ENCODE results near the gene EGFL7. TPM values are rescaled to one million over a fixed set of nuclear protein-coding genes. Genes with fewer than 3 reads are reported as not detected.

EGFL7 gene
- total RNA-seq, 3 donors from 2014 or later, result 2.3 to 4.3 (median 3.2) TPM

GRCh38 chr9:136686794-136687711, 24.3 kb downstream of the EGFL7 start, which contains the start of gene AGPAT2:
Gene AGPAT2 (minus strand): TSS chr9:136687457. CDS start chr9:136687357, 100 bp downstream.
- Mint-ChIP-seq H3K36me3 (ENCODE audit: insufficient read depth) (no peaks in the 10 kb centered on the region), H3K4me3 (peak within 1 kb of the TSS; percentile 77), H3K27me3 (ENCODE audit: low read depth) (no peaks in the 10 kb centered on the region), H3K4me1 (ENCODE audit: low read depth) (peaks cover 7% of the 10 kb centered on the region), H3K9me3 (no peaks in the 10 kb centered on the region)
- peak; percentile 88 to 91 for ATAC-seq
- peak; percentile 59 for DNase-seq

- no peak for ATAC-seq
- Mint-ChIP-seq H3K9me3 (no peaks in the 10 kb centered on the region), H3K36me3 (ENCODE audit: insufficient read depth) (no peaks in the 10 kb centered on the region), H3K4me3 (peak overlapping the region; percentile 51), H3K4me1 (ENCODE audit: low read depth) (peaks cover 7% of the 10 kb centered on the region), H3K27me3 (ENCODE audit: low read depth) (no peaks in the 10 kb centered on the region)
- DNase-seq, result no peak
These were observed 25.1 kb downstream of the EGFL7 start for GRCh38 chr9:136687721-136688223.

GRCh38 chr9:136688274-136689107, 25.8 kb downstream of the EGFL7 start:
- Mint-ChIP-seq H3K9me3 (no peaks in the 10 kb centered on the region), H3K4me1 (ENCODE audit: low read depth) (peaks cover 7% of the 10 kb centered on the region), H3K27me3 (ENCODE audit: low read depth) (peaks cover 3% of the 10 kb centered on the region), H3K4me3 (peak overlapping the region; percentile 51), H3K36me3 (ENCODE audit: insufficient read depth) (no peaks in the 10 kb centered on the region)
- DNase-seq (no peak), ATAC-seq (no peak)

- Mint-ChIP-seq H3K9me3 (no peaks in the 10 kb centered on the region), H3K27me3 (ENCODE audit: low read depth) (peaks cover 3% of the 10 kb centered on the region), H3K36me3 (ENCODE audit: insufficient read depth) (no peaks in the 10 kb centered on the region), H3K4me3 (no peak overlapping the region), H3K4me1 (ENCODE audit: low read depth) (peaks cover 7% of the 10 kb centered on the region)
- DNase-seq (no peak), ATAC-seq (no peak)
These were observed 26.4 kb downstream of the EGFL7 start for GRCh38 chr9:136689108-136689460.

GRCh38 chr9:136690104-136690805, 27.5 kb downstream of the EGFL7 start:
- no peak for ATAC-seq
- H3K4me1 Mint-ChIP-seq (ENCODE audit: low read depth), result peaks cover 7% of the 10 kb centered on the region
- no peaks in the 10 kb centered on the region for H3K9me3 Mint-ChIP-seq
- H3K27me3 Mint-ChIP-seq (ENCODE audit: low read depth), result peaks cover 8% of the 10 kb centered on the region
- no peaks in the 10 kb centered on the region for H3K36me3 Mint-ChIP-seq (ENCODE audit: insufficient read depth)
- no peak overlapping the region for H3K4me3 Mint-ChIP-seq
- no peak for DNase-seq

GRCh38 chr9:136690806-136691261, 28.1 kb downstream of the EGFL7 start:
- H3K9me3 Mint-ChIP-seq, result no peaks in the 10 kb centered on the region
- H3K36me3 Mint-ChIP-seq (ENCODE audit: insufficient read depth), result no peaks in the 10 kb centered on the region
- H3K4me1 Mint-ChIP-seq (ENCODE audit: low read depth), result peaks cover 6% of the 10 kb centered on the region
- ATAC-seq, result no peak
- H3K4me3 Mint-ChIP-seq, result no peak overlapping the region
- no peak for DNase-seq
- peaks cover 10% of the 10 kb centered on the region for H3K27me3 Mint-ChIP-seq (ENCODE audit: low read depth)

GRCh38 chr9:136691316-136692184, 28.8 kb downstream of the EGFL7 start:
- Mint-ChIP-seq H3K27me3 (ENCODE audit: low read depth) (peaks cover 10% of the 10 kb centered on the region), H3K36me3 (ENCODE audit: insufficient read depth) (no peaks in the 10 kb centered on the region), H3K4me1 (ENCODE audit: low read depth) (no peaks in the 10 kb centered on the region), H3K9me3 (no peaks in the 10 kb centered on the region), H3K4me3 (no peak overlapping the region)
- no peak for DNase-seq
- ATAC-seq, result no peak

GRCh38 chr9:136692185-136693134, 29.7 kb downstream of the EGFL7 start:
- H3K27me3 Mint-ChIP-seq (ENCODE audit: low read depth), result peaks cover 12% of the 10 kb centered on the region
- H3K4me1 Mint-ChIP-seq (ENCODE audit: low read depth), result no peaks in the 10 kb centered on the region
- H3K4me3 Mint-ChIP-seq, result no peak overlapping the region
- ATAC-seq (no peak), DNase-seq (no peak)
- H3K9me3 Mint-ChIP-seq, result no peaks in the 10 kb centered on the region
- no peaks in the 10 kb centered on the region for H3K36me3 Mint-ChIP-seq (ENCODE audit: insufficient read depth)

GRCh38 chr9:136693135-136693489, 30.4 kb downstream of the EGFL7 start:
- ATAC-seq, result no peak
- peaks cover 17% of the 10 kb centered on the region for H3K27me3 Mint-ChIP-seq (ENCODE audit: low read depth)
- H3K9me3 Mint-ChIP-seq, result no peaks in the 10 kb centered on the region
- H3K36me3 Mint-ChIP-seq (ENCODE audit: insufficient read depth), result no peaks in the 10 kb centered on the region
- DNase-seq, result no peak
- H3K4me3 Mint-ChIP-seq, result no peak overlapping the region
- H3K4me1 Mint-ChIP-seq (ENCODE audit: low read depth), result no peaks in the 10 kb centered on the region

- H3K4me3 Mint-ChIP-seq, result no peak overlapping the region
- DNase-seq, result no peak
- H3K27me3 Mint-ChIP-seq (ENCODE audit: low read depth), result peaks cover 20% of the 10 kb centered on the region
- H3K9me3 Mint-ChIP-seq, result no peaks in the 10 kb centered on the region
- no peaks in the 10 kb centered on the region for H3K36me3 Mint-ChIP-seq (ENCODE audit: insufficient read depth)
- ATAC-seq, result peak; percentile 59 to 64
- peaks cover under 1% of the 10 kb centered on the region for H3K4me1 Mint-ChIP-seq (ENCODE audit: low read depth)
These were observed 30.9 kb downstream of the EGFL7 start for GRCh38 chr9:136693490-136694162.

- H3K36me3 Mint-ChIP-seq (ENCODE audit: insufficient read depth), result no peaks in the 10 kb centered on the region
- ATAC-seq (peak; percentile 70 to 73), DNase-seq (no peak)
- H3K4me1 Mint-ChIP-seq (ENCODE audit: low read depth), result peaks cover 2% of the 10 kb centered on the region
- no peak overlapping the region for H3K4me3 Mint-ChIP-seq
- no peaks in the 10 kb centered on the region for H3K9me3 Mint-ChIP-seq
- peaks cover 21% of the 10 kb centered on the region for H3K27me3 Mint-ChIP-seq (ENCODE audit: low read depth)
These were observed 31.6 kb downstream of the EGFL7 start for GRCh38 chr9:136694163-136694871.

- H3K4me1 Mint-ChIP-seq (ENCODE audit: low read depth), result peaks cover 2% of the 10 kb centered on the region
- ATAC-seq, result no peak
- H3K36me3 Mint-ChIP-seq (ENCODE audit: insufficient read depth), result no peaks in the 10 kb centered on the region
These were observed 32.1 kb downstream of the EGFL7 start for GRCh38 chr9:136694872-136695247.

More at GRCh38 chr9:136694872-136695247, 32.1 kb downstream of the EGFL7 start:
- Mint-ChIP-seq H3K27me3 (ENCODE audit: low read depth) (peaks cover 21% of the 10 kb centered on the region), H3K9me3 (no peaks in the 10 kb centered on the region), H3K4me3 (no peak overlapping the region)
- DNase-seq, result no peak

Measured in activated T-cell treated with anti-CD3 and anti-CD28 coated beads, Interleukin-2, amount 50 U/mL, for 4 hours (primary cell).